Heart left ventricle (tissue), 13 donors: Measurements from ENCODE around the gene CCDC185.

Experiments used
- CTCF ChIP-seq, 12 donors: fragments of 200-600 bp; sonication (generic) in 4 of 12; IDR thresholded peaks; one replicate each; pipeline versions ENCODE4 v1.5.0 to v1.8.0; 2018 to 2022; ENCODE audit warnings: antibody characterized with exemption in 12 of 12, mild to moderate bottlenecking in 5 of 12
- POLR2A ChIP-seq, 2 donors: fragments of 450-650 bp; IDR thresholded peaks; one replicate each; pipeline ENCODE4 v1.6.1; 2017; ENCODE audit warnings: antibody characterized with exemption in 2 of 2, mild to moderate bottlenecking in 2 of 2, moderate library complexity in 2 of 2
- donor health status: ischemic (EF 13 %, LVEDD 7.1; RV severe dilation, severe dysfunction).
- donor health status: DM: no; HTN: yes; CAD: no.
- donor health status: DM: no; HTN: no; CAD: no.
- donor health status: ischemic (EF 25% LVEDD 6.9; RV normal size, moderate dysfunction).
- donor health status: ischemic (EF 25% LVEDD 5.7; RV mildly dilated, moderate dysfunction).
- donor health status: ischemic (EF 35%, LVEDD 5.7; RV mildly dilated, moderate dysfunction).
- donor health status: nonischemic (EF 11% LVEDD 7.7; RV severe dilation, severe dysfunction).
- donor health status: DM: yes; HTN: yes; CAD: no.
- donor health status: PGD.
- donor health status: ischemic (EF 29% LVEDD 5.4; RV normal size, mild dysfunction).
- donor health status: nonischemic (EF 23%, LVEDD 6.1; RV moderate dilation, normal function).

- TF ChIP-seq CTCF (IDR thresholded peaks at IDR 0.05) (no peak), POLR2A (IDR thresholded peaks at IDR 0.05) (no peak)
Measured at GRCh38 chr1:223413216-223413615, 20.0 kb downstream of the CCDC185 start.
